CD4-positive, alpha-beta T cell treated with Interleukin-17A for 1 hour (primary cell): ENCODE measurements around the gene SYTL1.
"Not testable (repeated sequence)": the region's sequence is repeated elsewhere in the genome, so short reads cannot be mapped to it uniquely, and the experiment has no call there.

ENCODE experiments used
- DNase-seq: peaks from one replicate; pipeline ENCODE4 v3.0.0-alpha.2; 2020

Gene SYTL1

GRCh38 chr1:27365372-27366112, 23.7 kb downstream of the SYTL1 start:
- peak; percentile 86 for DNase-seq

- DNase-seq, result peak; percentile 75
These were observed 24.2 kb downstream of the SYTL1 start for GRCh38 chr1:27366113-27366410.

DNA sequence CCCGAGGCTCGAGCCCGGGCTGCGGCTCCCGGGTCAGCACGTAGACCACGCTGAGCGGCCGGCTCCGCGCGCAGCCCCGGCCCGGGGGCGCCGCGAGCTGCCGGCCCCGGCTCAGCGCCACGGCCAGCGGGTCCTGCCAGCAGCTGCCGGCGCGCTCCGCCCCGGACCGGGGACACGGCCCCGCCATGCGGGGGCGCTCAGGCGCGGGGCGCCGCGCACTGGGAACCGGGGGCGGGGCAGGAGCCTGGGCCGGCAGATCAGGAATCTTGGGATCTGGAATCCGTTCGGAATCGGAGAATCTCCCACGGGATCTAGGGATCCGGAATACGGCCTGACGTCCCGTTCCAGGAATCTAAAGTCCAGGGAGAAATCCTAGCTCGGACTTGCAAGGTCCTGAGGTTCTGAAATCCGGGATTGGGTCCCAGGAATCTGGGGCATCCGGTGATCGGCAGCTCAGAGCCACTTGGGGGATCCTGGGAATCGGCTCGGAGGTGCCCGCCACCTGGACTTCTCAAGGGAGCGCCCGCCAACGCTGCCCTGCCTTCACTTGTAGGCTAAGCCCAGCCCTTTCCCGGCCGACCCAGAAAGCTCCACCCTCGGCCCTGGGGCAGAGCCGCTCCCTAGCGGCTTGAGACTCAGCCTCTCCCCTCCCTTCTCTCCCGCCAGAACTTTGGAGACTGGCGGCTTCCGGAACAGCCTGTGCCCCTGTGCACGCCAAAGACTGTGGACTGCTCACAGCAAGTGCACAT, 24.8 kb downstream of the SYTL1 start, which contains the start of gene MAP3K6:
Gene MAP3K6 (minus strand): TSS at position 551 of the 749 bp plus-strand sequence. CDS start 364 bp downstream, at position 187.
- peak; percentile 27 for DNase-seq

- DNase-seq, result no peak
These were observed 25.4 kb downstream of the SYTL1 start for GRCh38 chr1:27367160-27367650.

DNA sequence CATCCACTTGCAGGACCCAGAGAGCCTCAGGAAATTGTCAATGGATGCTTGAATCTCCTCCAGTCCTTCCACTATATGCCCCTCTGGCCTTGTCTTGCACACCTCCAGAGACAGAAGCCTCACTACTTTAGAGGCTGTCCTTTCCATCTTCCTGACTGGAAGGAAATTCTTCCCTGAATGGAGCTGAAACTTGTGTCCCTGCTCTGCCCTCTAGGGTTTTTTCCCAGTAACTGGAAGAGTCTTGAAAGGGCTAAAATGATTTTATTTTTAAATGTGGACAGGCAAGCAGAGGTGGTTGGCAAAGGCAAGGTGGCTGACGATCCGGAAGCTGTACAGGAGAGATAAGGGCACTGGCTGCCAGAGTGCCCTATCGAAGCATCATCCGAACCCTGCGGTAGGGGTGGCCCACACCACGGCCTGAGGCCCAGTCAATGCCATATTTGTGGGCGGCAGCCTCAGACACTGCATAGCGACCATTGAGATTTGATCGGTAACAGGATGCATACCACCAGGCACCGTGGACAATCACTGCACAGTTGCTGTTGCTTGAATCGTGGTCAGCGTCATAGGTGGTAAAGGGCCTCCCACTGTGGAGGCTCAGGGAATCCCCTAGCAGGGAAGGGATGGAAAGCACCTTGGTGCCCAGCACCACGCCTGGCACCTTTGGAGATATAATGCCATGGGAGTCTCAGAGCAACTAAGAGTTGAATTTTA, 27.2 kb downstream of the SYTL1 start:
- no peak for DNase-seq

DNA sequence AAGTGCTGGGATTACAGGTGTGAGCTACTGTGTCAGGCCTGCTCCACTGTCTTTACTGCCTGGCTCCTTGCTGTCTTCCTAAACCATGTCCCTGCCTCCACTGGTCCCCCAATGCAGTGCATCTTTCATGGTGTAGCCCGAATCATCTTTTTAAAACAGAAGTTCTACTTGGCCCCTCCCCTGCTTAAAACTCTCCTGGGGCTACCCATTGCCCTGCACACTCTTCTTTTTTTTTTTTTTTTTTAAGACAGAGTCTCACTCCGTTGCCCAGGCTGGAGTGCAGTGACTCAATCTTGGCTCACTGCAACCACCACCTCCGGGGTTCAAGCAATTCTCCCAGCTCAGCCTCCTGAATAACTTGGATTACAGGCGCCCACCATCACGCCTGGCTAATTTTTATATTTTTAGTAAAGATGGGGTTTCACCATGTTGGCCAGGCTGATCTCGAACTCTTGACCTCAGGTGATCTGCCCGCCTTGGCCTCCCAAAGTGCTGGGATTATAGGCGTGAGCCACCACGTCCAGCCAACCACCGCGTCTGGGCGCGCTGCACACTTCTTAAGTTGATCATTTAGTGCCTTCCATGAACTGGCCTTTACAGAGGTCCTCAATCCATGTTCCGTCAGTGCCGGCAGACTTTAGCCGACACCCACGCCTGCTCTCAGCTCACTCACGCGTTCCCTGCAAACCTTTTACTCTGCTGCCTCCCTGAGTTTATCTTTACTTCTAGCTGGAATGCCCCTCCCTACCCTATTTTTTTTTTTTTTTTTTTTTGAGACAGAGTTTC, 30.4 kb downstream of the SYTL1 start:
- no peak for DNase-seq

DNA sequence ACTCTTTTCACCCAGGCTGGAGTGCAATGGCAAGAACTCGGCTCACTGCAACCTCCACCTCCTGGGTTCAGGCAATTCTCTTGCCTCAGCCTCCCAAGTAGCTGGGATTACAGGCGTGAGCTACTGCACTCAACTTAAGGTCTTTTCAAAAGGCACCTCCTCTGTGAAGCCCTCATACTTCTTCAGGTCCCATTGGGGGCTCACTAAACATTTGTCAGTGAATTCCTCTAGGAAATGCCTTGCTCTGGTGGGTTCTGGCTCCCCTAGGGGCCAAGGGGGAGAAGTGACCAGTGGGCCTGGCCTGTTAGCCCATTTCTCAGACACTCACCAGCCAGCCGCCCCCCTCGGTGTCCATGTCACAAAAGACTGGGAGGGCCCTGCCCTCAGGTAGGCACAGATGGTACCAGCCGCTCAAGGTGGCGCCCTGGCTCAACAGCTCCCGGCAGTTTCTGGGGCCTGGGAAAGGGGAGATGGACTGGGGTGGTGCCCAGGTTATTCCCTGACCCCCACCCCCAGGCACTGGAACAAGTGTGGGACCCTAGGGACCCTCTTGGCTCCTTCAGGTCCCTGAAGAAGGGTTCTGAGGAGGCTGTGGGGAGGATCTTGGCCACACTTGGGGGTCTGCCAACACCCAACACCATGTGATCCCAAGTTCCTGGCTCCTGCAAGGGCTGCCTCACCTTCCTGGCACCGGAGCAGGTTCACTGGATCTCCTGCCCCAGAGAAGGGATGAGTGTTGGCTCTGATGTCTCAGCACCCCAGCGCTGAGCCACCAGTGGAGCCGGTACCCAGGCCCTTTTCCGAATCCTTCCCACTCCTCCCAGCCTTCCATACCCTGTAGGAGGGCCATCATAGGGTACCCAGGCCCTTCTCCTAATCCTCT, 31.2 kb downstream of the SYTL1 start:
- DNase-seq, result no peak

DNA sequence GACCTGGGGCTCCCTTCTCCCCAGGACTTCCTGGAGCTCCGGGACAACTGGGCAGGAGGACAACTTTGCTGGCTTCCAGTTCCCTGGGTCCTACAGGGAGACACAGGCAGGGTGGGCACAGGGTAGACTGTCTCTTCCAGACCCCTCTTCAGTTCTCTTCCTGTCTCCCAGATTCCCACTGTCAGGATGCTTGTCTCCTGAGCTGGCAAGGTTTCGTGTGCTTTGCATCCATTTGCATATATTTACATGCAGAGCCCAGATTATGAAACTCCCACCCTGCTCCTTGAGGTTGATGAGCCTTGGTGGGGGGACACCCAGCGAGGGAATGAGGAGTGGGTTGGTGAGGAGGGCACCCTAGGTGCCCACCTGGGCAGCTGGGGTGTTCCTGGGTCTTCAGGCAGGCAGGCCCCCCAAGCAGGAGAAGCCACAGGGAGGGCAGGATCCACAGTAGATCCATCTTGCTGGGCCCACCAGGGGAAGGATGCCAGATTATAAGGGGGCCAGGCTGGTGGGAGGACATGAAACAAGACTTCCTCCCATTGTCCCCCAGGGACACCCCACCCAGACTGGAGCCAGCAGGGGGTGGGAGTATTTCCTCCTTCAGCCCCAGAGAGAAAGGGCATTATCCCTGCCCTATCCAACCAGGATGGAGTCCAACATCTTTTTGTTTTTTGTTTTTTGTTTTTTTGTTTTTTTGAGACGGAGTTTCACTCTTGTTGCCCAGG, 32.7 kb downstream of the SYTL1 start, which contains the start of gene FCN3:
Gene FCN3 (minus strand): TSS at position 463 of the 725 bp plus-strand sequence. CDS start 6 bp downstream, at position 457.
- DNase-seq, result no peak

GRCh38 chr1:27377760-27378495, 36.1 kb downstream of the SYTL1 start:
- no peak for DNase-seq

- DNase-seq, result no peak
These were observed 37.8 kb downstream of the SYTL1 start for GRCh38 chr1:27379564-27380122.

- no peak for DNase-seq
These were observed 38.4 kb downstream of the SYTL1 start for GRCh38 chr1:27380224-27380623.

GRCh38 chr1:27380766-27381733, 39.2 kb downstream of the SYTL1 start:
- DNase-seq, result no peak

- no peak for DNase-seq
These were observed 40.3 kb downstream of the SYTL1 start for GRCh38 chr1:27381969-27382762.

GRCh38 chr1:27383039-27383605, 41.3 kb downstream of the SYTL1 start, which contains the start of gene CD164L2:
Gene CD164L2, minus strand, starts transcription at chr1:27383333. Its CDS starts 94 bp downstream, at chr1:27383239.
- DNase-seq, result peak; percentile 45

- DNase-seq, result no peak
These were observed 41.8 kb downstream of the SYTL1 start for GRCh38 chr1:27383661-27384060.

- DNase-seq, result not testable (repeated sequence)
These were observed 43.0 kb downstream of the SYTL1 start for GRCh38 chr1:27384797-27385196.
